Measurements from ENCODE around the gene LANCL2.
"Not testable (repeated sequence)": the region's sequence is repeated elsewhere in the genome, so short reads cannot be mapped to it uniquely, and the experiment has no call there.

Gene LANCL2

GRCh38 chr7:55365205-55365674 lies at the start of gene LANCL2:
Gene LANCL2, plus strand, starts transcription at chr7:55365337. Its CDS starts 689 bp downstream, at chr7:55366026.
- peak; percentile 88 for DNase-seq (ENCODE audit: low spot score)

GRCh38 chr7:55325371-55325792 lies 39.8 kb upstream of the LANCL2 start:
- DNase-seq (ENCODE audit: low spot score): no peak

GRCh38 chr7:55326081-55326835 lies 38.9 kb upstream of the LANCL2 start:
- no peak for DNase-seq (ENCODE audit: low spot score)

- DNase-seq (ENCODE audit: low spot score): no peak
Measured at GRCh38 chr7:55326945-55327626, 38.1 kb upstream of the LANCL2 start.

- DNase-seq (ENCODE audit: low spot score): peak; percentile 73
Measured at GRCh38 chr7:55335151-55335550, 30.0 kb upstream of the LANCL2 start.

GRCh38 chr7:55335786-55336185 lies 29.4 kb upstream of the LANCL2 start:
- DNase-seq (ENCODE audit: low spot score): no peak

- no peak for DNase-seq (ENCODE audit: low spot score)
Measured at GRCh38 chr7:55336540-55336939, 28.6 kb upstream of the LANCL2 start.

GRCh38 chr7:55339033-55340000 lies 25.8 kb upstream of the LANCL2 start:
- no peak for DNase-seq (ENCODE audit: low spot score)

- no peak for DNase-seq (ENCODE audit: low spot score)
Measured at GRCh38 chr7:55342216-55342871, 22.8 kb upstream of the LANCL2 start.

- DNase-seq (ENCODE audit: low spot score): no peak
Measured at GRCh38 chr7:55343002-55343781, 21.9 kb upstream of the LANCL2 start.

- no peak for DNase-seq (ENCODE audit: low spot score)
Measured at GRCh38 chr7:55343860-55344606, 21.1 kb upstream of the LANCL2 start.

GRCh38 chr7:55344840-55345239 lies 20.3 kb upstream of the LANCL2 start:
- no peak for DNase-seq (ENCODE audit: low spot score)

GRCh38 chr7:55345292-55345691 lies 19.8 kb upstream of the LANCL2 start:
- no peak for DNase-seq (ENCODE audit: low spot score)

GRCh38 chr7:55348502-55348901 lies 16.6 kb upstream of the LANCL2 start:
- DNase-seq (ENCODE audit: low spot score): peak; percentile 59

- no peak for DNase-seq (ENCODE audit: low spot score)
Measured at GRCh38 chr7:55349121-55349520, 16.0 kb upstream of the LANCL2 start.

GRCh38 chr7:55350281-55350680 lies 14.9 kb upstream of the LANCL2 start:
- DNase-seq (ENCODE audit: low spot score): no peak

GRCh38 chr7:55351263-55351662 lies 13.9 kb upstream of the LANCL2 start:
- no peak for DNase-seq (ENCODE audit: low spot score)

GRCh38 chr7:55352947-55353273 lies 12.2 kb upstream of the LANCL2 start:
- not testable (repeated sequence) for DNase-seq (ENCODE audit: low spot score)

- no peak for DNase-seq (ENCODE audit: low spot score)
Measured at GRCh38 chr7:55360486-55360885, 4.7 kb upstream of the LANCL2 start.

GRCh38 chr7:55361560-55361959 lies 3.6 kb upstream of the LANCL2 start:
- no peak for DNase-seq (ENCODE audit: low spot score)

Measured in SW480 (cell line).